B cell (primary cell): ENCODE results near the gene DCBLD2.

Experiments
- EZH2 ChIP-seq: IDR thresholded peaks from 2 replicates; pipeline ENCODE4 v1.6.1; 2012; ENCODE audit warnings: borderline replicate concordance, low read depth, mild to moderate bottlenecking, moderate library complexity, low read length; ENCODE audit not compliant: insufficient read depth, poor library complexity, severe bottlenecking
- TF ChIP-seq, protein P1 (sequence below): fragments of 200-600 bp; IDR thresholded peaks from one replicate; pipeline ENCODE4 v1.8.0; 2022; ENCODE audit warnings: antibody characterized with exemption, mild to moderate bottlenecking

DNA sequence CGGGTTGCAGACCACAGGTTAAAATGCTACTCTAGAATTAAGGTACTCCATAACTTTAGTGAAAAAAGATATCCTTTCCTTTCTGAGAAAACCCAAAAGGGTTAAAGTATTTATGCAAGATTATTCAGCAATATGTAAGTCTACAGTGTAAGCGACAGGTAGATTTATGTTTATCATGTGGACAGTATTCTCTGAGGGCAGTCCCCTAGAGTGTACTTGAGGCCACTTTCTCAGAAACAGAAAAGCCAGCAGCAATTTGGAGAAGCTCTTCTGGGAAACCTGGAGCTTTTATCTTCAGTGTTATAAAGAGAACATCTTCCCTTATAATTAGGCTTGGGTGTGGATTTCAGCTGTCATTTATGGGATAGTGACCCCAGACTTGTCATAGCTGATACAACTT, 129.5 kb downstream of the DCBLD2 start:
- TF ChIP-seq, protein P1, sequence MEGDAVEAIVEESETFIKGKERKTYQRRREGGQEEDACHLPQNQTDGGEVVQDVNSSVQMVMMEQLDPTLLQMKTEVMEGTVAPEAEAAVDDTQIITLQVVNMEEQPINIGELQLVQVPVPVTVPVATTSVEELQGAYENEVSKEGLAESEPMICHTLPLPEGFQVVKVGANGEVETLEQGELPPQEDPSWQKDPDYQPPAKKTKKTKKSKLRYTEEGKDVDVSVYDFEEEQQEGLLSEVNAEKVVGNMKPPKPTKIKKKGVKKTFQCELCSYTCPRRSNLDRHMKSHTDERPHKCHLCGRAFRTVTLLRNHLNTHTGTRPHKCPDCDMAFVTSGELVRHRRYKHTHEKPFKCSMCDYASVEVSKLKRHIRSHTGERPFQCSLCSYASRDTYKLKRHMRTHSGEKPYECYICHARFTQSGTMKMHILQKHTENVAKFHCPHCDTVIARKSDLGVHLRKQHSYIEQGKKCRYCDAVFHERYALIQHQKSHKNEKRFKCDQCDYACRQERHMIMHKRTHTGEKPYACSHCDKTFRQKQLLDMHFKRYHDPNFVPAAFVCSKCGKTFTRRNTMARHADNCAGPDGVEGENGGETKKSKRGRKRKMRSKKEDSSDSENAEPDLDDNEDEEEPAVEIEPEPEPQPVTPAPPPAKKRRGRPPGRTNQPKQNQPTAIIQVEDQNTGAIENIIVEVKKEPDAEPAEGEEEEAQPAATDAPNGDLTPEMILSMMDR, result no peak
- TF ChIP-seq EZH2, result no peak
